Fibroblast of pulmonary artery (primary cell): ENCODE results near the gene AIF1.

Experiments
- DNase-seq: peaks from one replicate; pipeline ENCODE4 v3.0.0-alpha.2; 2010; ENCODE audit warnings: low read depth
- H3K4me3 ChIP-seq: replicated peaks from 2 replicates; pipeline ENCODE4 v1.5.1; 2011; ENCODE audit warnings: low read depth, mild to moderate bottlenecking, control low read depth, low read length, moderate library complexity
- TF ChIP-seq, protein P1 (sequence below): IDR thresholded peaks from 2 replicates; pipeline ENCODE4 v1.5.1; 2011; ENCODE audit warnings: mild to moderate bottlenecking, control low read depth, low read length, inconsistent platforms; ENCODE audit errors: missing control alignments

The AIF1 gene

DNA sequence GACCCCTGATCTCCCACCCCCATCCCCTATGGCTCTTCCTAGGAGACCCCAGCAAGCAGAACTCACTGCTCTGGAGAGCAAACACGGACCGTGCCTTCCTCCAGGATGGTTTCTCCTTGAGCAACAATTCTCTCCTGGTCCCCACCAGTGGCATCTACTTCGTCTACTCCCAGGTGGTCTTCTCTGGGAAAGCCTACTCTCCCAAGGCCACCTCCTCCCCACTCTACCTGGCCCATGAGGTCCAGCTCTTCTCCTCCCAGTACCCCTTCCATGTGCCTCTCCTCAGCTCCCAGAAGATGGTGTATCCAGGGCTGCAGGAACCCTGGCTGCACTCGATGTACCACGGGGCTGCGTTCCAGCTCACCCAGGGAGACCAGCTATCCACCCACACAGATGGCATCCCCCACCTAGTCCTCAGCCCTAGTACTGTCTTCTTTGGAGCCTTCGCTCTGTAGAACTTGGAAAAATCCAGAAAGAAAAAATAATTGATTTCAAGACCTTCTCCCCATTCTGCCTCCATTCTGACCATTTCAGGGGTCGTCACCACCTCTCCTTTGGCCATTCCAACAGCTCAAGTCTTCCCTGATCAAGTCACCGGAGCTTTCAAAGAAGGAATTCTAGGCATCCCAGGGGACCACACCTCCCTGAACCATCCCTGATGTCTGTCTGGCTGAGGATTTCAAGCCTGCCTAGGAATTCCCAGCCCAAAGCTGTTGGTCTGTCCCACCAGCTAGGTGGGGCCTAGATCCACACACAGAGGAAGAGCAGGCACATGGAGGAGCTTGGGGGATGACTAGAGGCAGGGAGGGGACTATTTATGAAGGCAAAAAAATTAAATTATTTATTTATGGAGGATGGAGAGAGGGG lies 41.6 kb upstream of the AIF1 start:
- no peak overlapping the region for H3K4me3 ChIP-seq
- no peak for DNase-seq
- TF ChIP-seq, protein P1, sequence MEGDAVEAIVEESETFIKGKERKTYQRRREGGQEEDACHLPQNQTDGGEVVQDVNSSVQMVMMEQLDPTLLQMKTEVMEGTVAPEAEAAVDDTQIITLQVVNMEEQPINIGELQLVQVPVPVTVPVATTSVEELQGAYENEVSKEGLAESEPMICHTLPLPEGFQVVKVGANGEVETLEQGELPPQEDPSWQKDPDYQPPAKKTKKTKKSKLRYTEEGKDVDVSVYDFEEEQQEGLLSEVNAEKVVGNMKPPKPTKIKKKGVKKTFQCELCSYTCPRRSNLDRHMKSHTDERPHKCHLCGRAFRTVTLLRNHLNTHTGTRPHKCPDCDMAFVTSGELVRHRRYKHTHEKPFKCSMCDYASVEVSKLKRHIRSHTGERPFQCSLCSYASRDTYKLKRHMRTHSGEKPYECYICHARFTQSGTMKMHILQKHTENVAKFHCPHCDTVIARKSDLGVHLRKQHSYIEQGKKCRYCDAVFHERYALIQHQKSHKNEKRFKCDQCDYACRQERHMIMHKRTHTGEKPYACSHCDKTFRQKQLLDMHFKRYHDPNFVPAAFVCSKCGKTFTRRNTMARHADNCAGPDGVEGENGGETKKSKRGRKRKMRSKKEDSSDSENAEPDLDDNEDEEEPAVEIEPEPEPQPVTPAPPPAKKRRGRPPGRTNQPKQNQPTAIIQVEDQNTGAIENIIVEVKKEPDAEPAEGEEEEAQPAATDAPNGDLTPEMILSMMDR, result no peak

DNA sequence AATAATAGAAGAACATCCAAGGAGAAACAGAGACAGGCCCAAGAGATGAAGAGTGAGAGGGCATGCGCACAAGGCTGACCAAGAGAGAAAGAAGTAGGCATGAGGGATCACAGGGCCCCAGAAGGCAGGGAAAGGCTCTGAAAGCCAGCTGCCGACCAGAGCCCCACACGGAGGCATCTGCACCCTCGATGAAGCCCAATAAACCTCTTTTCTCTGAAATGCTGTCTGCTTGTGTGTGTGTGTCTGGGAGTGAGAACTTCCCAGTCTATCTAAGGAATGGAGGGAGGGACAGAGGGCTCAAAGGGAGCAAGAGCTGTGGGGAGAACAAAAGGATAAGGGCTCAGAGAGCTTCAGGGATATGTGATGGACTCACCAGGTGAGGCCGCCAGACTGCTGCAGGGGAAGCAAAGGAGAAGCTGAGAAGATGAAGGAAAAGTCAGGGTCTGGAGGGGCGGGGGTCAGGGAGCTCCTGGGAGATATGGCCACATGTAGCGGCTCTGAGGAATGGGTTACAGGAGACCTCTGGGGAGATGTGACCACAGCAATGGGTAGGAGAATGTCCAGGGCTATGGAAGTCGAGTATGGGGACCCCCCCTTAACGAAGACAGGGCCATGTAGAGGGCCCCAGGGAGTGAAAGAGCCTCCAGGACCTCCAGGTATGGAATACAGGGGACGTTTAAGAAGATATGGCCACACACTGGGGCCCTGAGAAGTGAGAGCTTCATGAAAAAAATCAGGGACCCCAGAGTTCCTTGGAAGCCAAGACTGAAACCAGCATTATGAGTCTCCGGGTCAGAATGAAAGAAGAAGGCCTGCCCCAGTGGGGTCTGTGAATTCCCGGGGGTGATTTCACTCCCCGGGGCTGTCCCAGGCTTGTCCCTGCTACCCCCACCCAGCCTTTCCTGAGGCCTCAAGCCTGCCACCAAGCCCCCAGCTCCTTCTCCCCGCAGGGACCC lies 40.6 kb upstream of the AIF1 start:
- H3K4me3 ChIP-seq, result no peak overlapping the region
- TF ChIP-seq, protein P1, result no peak
- DNase-seq, result no peak

DNA sequence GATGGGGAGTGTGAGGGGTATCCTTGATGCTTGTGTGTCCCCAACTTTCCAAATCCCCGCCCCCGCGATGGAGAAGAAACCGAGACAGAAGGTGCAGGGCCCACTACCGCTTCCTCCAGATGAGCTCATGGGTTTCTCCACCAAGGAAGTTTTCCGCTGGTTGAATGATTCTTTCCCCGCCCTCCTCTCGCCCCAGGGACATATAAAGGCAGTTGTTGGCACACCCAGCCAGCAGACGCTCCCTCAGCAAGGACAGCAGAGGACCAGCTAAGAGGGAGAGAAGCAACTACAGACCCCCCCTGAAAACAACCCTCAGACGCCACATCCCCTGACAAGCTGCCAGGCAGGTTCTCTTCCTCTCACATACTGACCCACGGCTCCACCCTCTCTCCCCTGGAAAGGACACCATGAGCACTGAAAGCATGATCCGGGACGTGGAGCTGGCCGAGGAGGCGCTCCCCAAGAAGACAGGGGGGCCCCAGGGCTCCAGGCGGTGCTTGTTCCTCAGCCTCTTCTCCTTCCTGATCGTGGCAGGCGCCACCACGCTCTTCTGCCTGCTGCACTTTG lies 39.6 kb upstream of the AIF1 start, which contains the start of gene TNF:
Gene TNF, plus strand, starts transcription at position 231 of the 567 bp plus-strand sequence. Its CDS starts 177 bp downstream, at position 408.
- DNase-seq, result no peak
- TF ChIP-seq, protein P1, result no peak
- no peak within 1 kb of the TSS for H3K4me3 ChIP-seq

DNA sequence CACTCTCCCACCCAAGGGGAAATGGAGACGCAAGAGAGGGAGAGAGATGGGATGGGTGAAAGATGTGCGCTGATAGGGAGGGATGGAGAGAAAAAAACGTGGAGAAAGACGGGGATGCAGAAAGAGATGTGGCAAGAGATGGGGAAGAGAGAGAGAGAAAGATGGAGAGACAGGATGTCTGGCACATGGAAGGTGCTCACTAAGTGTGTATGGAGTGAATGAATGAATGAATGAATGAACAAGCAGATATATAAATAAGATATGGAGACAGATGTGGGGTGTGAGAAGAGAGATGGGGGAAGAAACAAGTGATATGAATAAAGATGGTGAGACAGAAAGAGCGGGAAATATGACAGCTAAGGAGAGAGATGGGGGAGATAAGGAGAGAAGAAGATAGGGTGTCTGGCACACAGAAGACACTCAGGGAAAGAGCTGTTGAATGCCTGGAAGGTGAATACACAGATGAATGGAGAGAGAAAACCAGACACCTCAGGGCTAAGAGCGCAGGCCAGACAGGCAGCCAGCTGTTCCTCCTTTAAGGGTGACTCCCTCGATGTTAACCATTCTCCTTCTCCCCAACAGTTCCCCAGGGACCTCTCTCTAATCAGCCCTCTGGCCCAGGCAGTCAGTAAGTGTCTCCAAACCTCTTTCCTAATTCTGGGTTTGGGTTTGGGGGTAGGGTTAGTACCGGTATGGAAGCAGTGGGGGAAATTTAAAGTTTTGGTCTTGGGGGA lies 38.9 kb upstream of the AIF1 start:
- no peak for DNase-seq
- TF ChIP-seq, protein P1, result no peak
- no peak overlapping the region for H3K4me3 ChIP-seq

DNA sequence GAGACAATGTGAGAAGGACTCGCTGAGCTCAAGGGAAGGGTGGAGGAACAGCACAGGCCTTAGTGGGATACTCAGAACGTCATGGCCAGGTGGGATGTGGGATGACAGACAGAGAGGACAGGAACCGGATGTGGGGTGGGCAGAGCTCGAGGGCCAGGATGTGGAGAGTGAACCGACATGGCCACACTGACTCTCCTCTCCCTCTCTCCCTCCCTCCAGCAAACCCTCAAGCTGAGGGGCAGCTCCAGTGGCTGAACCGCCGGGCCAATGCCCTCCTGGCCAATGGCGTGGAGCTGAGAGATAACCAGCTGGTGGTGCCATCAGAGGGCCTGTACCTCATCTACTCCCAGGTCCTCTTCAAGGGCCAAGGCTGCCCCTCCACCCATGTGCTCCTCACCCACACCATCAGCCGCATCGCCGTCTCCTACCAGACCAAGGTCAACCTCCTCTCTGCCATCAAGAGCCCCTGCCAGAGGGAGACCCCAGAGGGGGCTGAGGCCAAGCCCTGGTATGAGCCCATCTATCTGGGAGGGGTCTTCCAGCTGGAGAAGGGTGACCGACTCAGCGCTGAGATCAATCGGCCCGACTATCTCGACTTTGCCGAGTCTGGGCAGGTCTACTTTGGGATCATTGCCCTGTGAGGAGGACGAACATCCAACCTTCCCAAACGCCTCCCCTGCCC lies 38.0 kb upstream of the AIF1 start:
- no peak overlapping the region for H3K4me3 ChIP-seq
- TF ChIP-seq, protein P1, result no peak
- DNase-seq, result no peak

DNA sequence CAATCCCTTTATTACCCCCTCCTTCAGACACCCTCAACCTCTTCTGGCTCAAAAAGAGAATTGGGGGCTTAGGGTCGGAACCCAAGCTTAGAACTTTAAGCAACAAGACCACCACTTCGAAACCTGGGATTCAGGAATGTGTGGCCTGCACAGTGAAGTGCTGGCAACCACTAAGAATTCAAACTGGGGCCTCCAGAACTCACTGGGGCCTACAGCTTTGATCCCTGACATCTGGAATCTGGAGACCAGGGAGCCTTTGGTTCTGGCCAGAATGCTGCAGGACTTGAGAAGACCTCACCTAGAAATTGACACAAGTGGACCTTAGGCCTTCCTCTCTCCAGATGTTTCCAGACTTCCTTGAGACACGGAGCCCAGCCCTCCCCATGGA lies 37.5 kb upstream of the AIF1 start:
- H3K4me3 ChIP-seq, result no peak overlapping the region
- no peak for DNase-seq

More for the DNA sequence above, 37.5 kb upstream of the AIF1 start:
- TF ChIP-seq, protein P1, result no peak
